Measurements from ENCODE around the gene ANKRD29.
A peak's percentile ranks its signal among the peaks of the same experiment; 100 is the strongest.

Gene ANKRD29

DNA sequence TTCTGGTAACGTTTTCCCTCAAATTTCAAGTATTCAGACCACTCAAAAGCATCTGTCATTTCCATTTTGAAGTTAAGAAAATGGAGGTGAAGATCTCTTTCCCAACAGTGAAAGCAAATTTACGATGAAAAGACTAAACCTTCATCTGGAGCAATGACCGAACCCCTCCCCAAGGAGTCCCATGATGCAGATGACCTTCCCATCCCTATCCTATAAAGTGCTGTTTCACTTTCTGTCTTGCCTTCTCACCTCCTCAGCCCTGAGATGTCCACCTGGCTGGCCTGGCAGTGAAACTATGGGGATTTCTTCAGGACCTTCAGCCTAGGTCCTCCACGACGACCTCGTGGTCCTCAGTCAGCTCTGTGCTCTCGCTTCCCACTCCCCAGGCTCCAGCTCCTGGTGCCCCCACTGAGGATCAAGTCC lies 75.5 kb downstream of the ANKRD29 start:
- no peaks in the 10 kb centered on the region for H3K36me3 ChIP-seq (ENCODE audit: control insufficient read depth in 2 of 2, insufficient read depth in 1 of 2, low read length in 2 of 2)
- H3K4me1 ChIP-seq (ENCODE audit: control insufficient read depth, insufficient read depth, low read length) = no peaks in the 10 kb centered on the region
- no peaks in the 10 kb centered on the region for H3K9me3 ChIP-seq (ENCODE audit: control insufficient read depth, insufficient read depth, low read depth, low read length)
- H3K4me3 ChIP-seq (ENCODE audit: low read depth, low read length) = no peak overlapping the region
- ChIA-PET POLR2A (no interaction called here), CTCF (interaction anchor here (0.6 to 1.7 kb wide), 8 partner anchors 23 to 123 kb away, joined by 3 to 5 read pairs (median 4); no protein-coding TSS in a partner anchor)
- no peak for TF ChIP-seq ZNF394 (tag by site-specific recombination; IDR thresholded peaks at IDR 0.05; ENCODE audit: borderline replicate concordance)
- TF ChIP-seq MYNN (tag by site-specific recombination; IDR thresholded peaks at IDR 0.05; ENCODE audit: borderline replicate concordance) = no peak
- TF ChIP-seq, protein P1, sequence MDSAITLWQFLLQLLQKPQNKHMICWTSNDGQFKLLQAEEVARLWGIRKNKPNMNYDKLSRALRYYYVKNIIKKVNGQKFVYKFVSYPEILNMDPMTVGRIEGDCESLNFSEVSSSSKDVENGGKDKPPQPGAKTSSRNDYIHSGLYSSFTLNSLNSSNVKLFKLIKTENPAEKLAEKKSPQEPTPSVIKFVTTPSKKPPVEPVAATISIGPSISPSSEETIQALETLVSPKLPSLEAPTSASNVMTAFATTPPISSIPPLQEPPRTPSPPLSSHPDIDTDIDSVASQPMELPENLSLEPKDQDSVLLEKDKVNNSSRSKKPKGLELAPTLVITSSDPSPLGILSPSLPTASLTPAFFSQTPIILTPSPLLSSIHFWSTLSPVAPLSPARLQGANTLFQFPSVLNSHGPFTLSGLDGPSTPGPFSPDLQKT (IDR thresholded peaks at IDR 0.05; ENCODE audit: borderline replicate concordance, low read depth, low read length) = no peak
- peak; percentile 80 for TF ChIP-seq PRDM1 (tag by site-specific recombination; IDR thresholded peaks at IDR 0.05)
- TF ChIP-seq ZNF302 (tag by site-specific recombination; IDR thresholded peaks at IDR 0.05; ENCODE audit: low read depth) = no peak
- H3K27ac ChIP-seq (ENCODE audit: extremely low read depth, low read depth, low read length) = no peak overlapping the region

DNA sequence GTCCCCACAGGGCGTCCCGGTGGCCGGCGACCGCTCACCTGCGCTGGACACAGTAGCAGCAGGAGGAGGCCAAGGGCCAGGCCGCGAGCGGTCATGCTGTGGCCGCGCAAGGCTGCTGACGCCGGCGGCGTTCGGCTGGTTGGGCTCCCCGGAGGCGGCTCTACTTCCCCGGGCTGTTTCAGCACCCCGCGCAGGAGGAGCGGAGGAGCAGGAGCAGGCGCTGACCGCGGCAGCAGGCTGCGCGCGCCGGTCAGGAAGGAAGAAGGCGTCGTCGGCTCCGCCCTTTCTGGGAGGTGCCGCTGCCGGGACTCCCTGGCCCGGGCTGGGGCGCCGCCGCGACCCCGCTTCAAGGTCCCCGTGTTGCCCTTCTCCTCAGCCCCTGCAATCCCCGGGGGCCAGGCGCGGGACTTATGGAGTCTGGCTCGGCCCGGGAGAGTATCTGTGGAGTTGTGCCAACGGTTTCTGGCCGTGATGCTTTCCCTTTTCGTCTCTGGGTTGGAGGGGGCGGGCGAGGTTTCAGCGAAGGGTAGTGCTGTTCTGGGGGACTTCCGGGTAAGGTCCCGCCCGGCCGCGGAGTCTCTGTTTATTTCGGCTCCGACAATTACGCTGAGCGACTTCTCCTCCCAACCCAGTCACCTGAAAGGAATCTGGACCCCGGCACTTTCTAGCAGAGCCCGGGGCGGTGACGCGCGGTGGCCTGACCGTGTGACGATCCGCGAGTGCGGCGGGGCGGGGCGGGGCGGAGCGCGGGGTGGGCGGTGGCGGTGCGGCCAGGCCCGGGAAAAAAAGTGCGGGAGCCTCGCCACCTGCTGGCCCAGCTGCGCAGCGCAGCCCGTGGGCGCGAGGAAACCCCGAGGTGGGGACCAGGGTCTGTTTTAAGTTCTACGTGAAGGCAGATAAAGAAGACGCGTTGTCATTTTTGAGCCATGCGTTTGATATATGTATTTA lies 76.2 kb downstream of the ANKRD29 start, which contains the start of gene NPC1:
Gene NPC1, minus strand, starts transcription at position 258 of the 948 bp plus-strand sequence. Its CDS starts 163 bp downstream, at position 95.
- ChIA-PET POLR2A (interaction anchor here (0.9 to 1.2 kb wide), 2 partner anchors 61 to 157 kb away, joined by 3 read pairs; no protein-coding TSS in a partner anchor), CTCF (interaction anchor here (0.6 to 3.4 kb wide), 13 partner anchors 10 to 242 kb away, joined by 3 to 23 read pairs (median 4); no protein-coding TSS in a partner anchor)
- peak within 1 kb of the TSS; percentile 75 for H3K4me3 ChIP-seq (ENCODE audit: low read depth, low read length)
- peaks cover 2% of the 10 kb centered on the region; the same call in 1 of the 2 replicates for H3K4me1 ChIP-seq (ENCODE audit: control insufficient read depth, insufficient read depth, low read length)
- H3K36me3 ChIP-seq (ENCODE audit: control insufficient read depth in 2 of 2, insufficient read depth in 1 of 2, low read length in 2 of 2) = no peaks in the 10 kb centered on the region
- H3K27ac ChIP-seq (ENCODE audit: extremely low read depth, low read depth, low read length) = peak within 1 kb of the TSS; percentile 97
- no peaks in the 10 kb centered on the region for H3K9me3 ChIP-seq (ENCODE audit: control insufficient read depth, insufficient read depth, low read depth, low read length)
- TF ChIP-seq ZNF2 (tag by site-specific recombination; IDR thresholded peaks at IDR 0.05) (no peak), EGR2 (tag by site-specific recombination; IDR thresholded peaks at IDR 0.05; ENCODE audit: low read depth) (0 out of 2 replicates have a peak, but pooled peaks have one; percentile 5), ZNF394 (tag by site-specific recombination; IDR thresholded peaks at IDR 0.05; ENCODE audit: borderline replicate concordance) (peak; percentile 53; the same call in 1 of the 2 replicates), ZNF48 (tag by site-specific recombination; IDR thresholded peaks at IDR 0.05) (no peak), SP7 (tag by site-specific recombination; IDR thresholded peaks at IDR 0.05) (peak; percentile 77; the same call in 1 of the 2 replicates), ZFP69B (tag by site-specific recombination; IDR thresholded peaks at IDR 0.05) (no peak), ZNF777 (tag by site-specific recombination; IDR thresholded peaks at IDR 0.05; ENCODE audit: borderline replicate concordance) (peak; percentile 69), ZNF335 (tag by site-specific recombination; conservative IDR thresholded peaks at IDR 0.05) (peak; percentile 93), ZNF76 (tag by site-specific recombination; IDR thresholded peaks at IDR 0.05; ENCODE audit: borderline replicate concordance, low read depth) (peak; percentile 29; the same call in 1 of the 2 replicates), BCL11B (tag by site-specific recombination; IDR thresholded peaks at IDR 0.05; ENCODE audit: low read depth) (no peak), YY2 (tag by site-specific recombination; IDR thresholded peaks at IDR 0.05) (no peak), KLF9 (tag by site-specific recombination; IDR thresholded peaks at IDR 0.05; ENCODE audit: low read depth) (peak; percentile 83), ZNF610 (tag by site-specific recombination; IDR thresholded peaks at IDR 0.05; ENCODE audit: borderline replicate concordance) (peak; percentile 55; the same call in 1 of the 2 replicates), ZNF629 (tag by site-specific recombination; IDR thresholded peaks at IDR 0.05) (peak; percentile 74), ZBTB8A (tag by site-specific recombination; IDR thresholded peaks at IDR 0.05) (peak; percentile 67)
- TF ChIP-seq, protein P2, sequence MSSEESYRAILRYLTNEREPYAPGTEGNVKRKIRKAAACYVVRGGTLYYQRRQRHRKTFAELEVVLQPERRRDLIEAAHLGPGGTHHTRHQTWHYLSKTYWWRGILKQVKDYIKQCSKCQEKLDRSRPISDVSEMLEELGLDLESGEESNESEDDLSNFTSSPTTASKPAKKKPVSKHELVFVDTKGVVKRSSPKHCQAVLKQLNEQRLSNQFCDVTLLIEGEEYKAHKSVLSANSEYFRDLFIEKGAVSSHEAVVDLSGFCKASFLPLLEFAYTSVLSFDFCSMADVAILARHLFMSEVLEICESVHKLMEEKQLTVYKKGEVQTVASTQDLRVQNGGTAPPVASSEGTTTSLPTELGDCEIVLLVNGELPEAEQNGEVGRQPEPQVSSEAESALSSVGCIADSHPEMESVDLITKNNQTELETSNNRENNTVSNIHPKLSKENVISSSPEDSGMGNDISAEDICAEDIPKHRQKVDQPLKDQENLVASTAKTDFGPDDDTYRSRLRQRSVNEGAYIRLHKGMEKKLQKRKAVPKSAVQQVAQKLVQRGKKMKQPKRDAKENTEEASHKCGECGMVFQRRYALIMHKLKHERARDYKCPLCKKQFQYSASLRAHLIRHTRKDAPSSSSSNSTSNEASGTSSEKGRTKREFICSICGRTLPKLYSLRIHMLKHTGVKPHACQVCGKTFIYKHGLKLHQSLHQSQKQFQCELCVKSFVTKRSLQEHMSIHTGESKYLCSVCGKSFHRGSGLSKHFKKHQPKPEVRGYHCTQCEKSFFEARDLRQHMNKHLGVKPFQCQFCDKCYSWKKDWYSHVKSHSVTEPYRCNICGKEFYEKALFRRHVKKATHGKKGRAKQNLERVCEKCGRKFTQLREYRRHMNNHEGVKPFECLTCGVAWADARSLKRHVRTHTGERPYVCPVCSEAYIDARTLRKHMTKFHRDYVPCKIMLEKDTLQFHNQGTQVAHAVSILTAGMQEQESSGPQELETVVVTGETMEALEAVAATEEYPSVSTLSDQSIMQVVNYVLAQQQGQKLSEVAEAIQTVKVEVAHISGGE (tag by site-specific recombination; conservative IDR thresholded peaks at IDR 0.05; ENCODE audit: low read depth) = peak; percentile 67
- TF ChIP-seq, protein P3, sequence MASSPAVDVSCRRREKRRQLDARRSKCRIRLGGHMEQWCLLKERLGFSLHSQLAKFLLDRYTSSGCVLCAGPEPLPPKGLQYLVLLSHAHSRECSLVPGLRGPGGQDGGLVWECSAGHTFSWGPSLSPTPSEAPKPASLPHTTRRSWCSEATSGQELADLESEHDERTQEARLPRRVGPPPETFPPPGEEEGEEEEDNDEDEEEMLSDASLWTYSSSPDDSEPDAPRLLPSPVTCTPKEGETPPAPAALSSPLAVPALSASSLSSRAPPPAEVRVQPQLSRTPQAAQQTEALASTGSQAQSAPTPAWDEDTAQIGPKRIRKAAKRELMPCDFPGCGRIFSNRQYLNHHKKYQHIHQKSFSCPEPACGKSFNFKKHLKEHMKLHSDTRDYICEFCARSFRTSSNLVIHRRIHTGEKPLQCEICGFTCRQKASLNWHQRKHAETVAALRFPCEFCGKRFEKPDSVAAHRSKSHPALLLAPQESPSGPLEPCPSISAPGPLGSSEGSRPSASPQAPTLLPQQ (tag by site-specific recombination; IDR thresholded peaks at IDR 0.05) = peak; percentile 9
- TF ChIP-seq, protein P4, sequence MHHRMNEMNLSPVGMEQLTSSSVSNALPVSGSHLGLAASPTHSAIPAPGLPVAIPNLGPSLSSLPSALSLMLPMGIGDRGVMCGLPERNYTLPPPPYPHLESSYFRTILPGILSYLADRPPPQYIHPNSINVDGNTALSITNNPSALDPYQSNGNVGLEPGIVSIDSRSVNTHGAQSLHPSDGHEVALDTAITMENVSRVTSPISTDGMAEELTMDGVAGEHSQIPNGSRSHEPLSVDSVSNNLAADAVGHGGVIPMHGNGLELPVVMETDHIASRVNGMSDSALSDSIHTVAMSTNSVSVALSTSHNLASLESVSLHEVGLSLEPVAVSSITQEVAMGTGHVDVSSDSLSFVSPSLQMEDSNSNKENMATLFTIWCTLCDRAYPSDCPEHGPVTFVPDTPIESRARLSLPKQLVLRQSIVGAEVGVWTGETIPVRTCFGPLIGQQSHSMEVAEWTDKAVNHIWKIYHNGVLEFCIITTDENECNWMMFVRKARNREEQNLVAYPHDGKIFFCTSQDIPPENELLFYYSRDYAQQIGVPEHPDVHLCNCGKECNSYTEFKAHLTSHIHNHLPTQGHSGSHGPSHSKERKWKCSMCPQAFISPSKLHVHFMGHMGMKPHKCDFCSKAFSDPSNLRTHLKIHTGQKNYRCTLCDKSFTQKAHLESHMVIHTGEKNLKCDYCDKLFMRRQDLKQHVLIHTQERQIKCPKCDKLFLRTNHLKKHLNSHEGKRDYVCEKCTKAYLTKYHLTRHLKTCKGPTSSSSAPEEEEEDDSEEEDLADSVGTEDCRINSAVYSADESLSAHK (tag by site-specific recombination; IDR thresholded peaks at IDR 0.05) = peak; percentile 69; the same call in 1 of the 2 replicates

All from HEK293 (cell line).